ENCODE data around the gene MREG.

DNA sequence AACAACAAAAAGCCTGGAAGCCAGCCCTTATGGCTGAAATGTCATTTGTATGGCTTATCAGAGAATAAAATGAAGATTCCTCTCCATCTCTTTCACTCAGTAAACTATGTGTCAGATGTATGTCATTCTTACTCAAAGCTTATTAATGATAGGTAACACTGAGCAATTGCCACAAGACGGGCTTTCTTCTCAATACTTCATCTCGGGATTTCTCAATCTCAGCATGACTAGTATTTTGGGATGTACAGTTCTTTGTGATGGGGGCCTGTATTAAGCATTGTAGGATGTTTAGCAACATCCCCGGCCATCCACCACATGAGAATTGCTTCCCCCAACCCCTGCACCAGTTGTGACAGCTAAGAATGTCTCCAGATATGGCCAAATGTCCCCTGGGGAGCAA is 80.2 kb downstream of the MREG start:
- TF ChIP-seq POLR2A (IDR thresholded peaks at IDR 0.05), result no peak
- TF ChIP-seq, protein P1, sequence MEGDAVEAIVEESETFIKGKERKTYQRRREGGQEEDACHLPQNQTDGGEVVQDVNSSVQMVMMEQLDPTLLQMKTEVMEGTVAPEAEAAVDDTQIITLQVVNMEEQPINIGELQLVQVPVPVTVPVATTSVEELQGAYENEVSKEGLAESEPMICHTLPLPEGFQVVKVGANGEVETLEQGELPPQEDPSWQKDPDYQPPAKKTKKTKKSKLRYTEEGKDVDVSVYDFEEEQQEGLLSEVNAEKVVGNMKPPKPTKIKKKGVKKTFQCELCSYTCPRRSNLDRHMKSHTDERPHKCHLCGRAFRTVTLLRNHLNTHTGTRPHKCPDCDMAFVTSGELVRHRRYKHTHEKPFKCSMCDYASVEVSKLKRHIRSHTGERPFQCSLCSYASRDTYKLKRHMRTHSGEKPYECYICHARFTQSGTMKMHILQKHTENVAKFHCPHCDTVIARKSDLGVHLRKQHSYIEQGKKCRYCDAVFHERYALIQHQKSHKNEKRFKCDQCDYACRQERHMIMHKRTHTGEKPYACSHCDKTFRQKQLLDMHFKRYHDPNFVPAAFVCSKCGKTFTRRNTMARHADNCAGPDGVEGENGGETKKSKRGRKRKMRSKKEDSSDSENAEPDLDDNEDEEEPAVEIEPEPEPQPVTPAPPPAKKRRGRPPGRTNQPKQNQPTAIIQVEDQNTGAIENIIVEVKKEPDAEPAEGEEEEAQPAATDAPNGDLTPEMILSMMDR (IDR thresholded peaks at IDR 0.05), result no peak
